Lower leg skin (tissue), 4 donors: ENCODE data around the gene EBF4. TPM values are rescaled to one million over a fixed set of nuclear protein-coding genes. Genes with fewer than 3 reads are reported as not detected.

Experiments
- DNase-seq, 2 donors: peaks; one replicate each; pipeline ENCODE4 v3.0.0-alpha.2; 2019; ENCODE audit warnings: low spot score in 2 of 2
- H3K4me3 ChIP-seq: fragments of 200-600 bp; sonication (generic); 2 replicates; pipeline ENCODE4 v1.5.1; 2017; ENCODE audit warnings: mild to moderate bottlenecking, low read depth; ENCODE audit not compliant: poor library complexity, severe bottlenecking
- POLR2A ChIP-seq, 2 donors: fragments of 450-650 bp; IDR thresholded peaks; one replicate each; pipeline ENCODE4 v1.6.1; 2016 to 2017; ENCODE audit warnings: antibody characterized with exemption in 2 of 2, mild to moderate bottlenecking in 1 of 2, moderate library complexity in 1 of 2
- WGBS, 2 donors: methylation state at CpG; one replicate each; pipeline ENCODE4 v1.1.5; 2018; 5-methylcytosine and 5-hydroxymethylcytosine counted together
- intact Hi-C: fragments of 100-400 bp; cut with DNase I; formaldehyde crosslinking; loops from one replicate; pipeline ENCODE4 v1.15.0; 2023; ENCODE audit warnings: low total_unique reads
- total RNA-seq, 4 donors: library from RNA; depleted of rRNA; stranded (reverse); fragments of >200 nt; gene quantifications; one replicate each; pipeline ENCODE4 v1.1.0, GENCODE V29; 2016
- TF ChIP-seq, protein P1 (sequence below), 3 donors: fragments of 450-650 bp; IDR thresholded peaks; one replicate each; pipeline ENCODE4 v1.5.1; 2016; ENCODE audit warnings: antibody characterized with exemption in 3 of 3, mild to moderate bottlenecking in 3 of 3, moderate library complexity in 2 of 3

EBF4 gene, protein sequence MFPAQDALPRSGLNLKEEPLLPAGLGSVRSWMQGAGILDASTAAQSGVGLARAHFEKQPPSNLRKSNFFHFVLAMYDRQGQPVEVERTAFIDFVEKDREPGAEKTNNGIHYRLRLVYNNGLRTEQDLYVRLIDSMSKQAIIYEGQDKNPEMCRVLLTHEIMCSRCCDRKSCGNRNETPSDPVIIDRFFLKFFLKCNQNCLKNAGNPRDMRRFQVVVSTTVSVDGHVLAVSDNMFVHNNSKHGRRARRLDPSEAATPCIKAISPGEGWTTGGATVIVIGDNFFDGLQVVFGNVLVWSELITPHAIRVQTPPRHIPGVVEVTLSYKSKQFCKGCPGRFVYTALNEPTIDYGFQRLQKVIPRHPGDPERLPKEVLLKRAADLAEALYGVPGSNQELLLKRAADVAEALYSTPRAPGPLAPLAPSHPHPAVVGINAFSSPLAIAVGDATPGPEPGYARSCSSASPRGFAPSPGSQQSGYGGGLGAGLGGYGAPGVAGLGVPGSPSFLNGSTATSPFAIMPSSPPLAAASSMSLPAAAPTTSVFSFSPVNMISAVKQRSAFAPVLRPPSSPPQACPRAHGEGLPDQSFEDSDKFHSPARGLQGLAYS
- total RNA-seq: 1 to 10 TPM; 5.0 to 9.9 (median 7.7) TPM

DNA sequence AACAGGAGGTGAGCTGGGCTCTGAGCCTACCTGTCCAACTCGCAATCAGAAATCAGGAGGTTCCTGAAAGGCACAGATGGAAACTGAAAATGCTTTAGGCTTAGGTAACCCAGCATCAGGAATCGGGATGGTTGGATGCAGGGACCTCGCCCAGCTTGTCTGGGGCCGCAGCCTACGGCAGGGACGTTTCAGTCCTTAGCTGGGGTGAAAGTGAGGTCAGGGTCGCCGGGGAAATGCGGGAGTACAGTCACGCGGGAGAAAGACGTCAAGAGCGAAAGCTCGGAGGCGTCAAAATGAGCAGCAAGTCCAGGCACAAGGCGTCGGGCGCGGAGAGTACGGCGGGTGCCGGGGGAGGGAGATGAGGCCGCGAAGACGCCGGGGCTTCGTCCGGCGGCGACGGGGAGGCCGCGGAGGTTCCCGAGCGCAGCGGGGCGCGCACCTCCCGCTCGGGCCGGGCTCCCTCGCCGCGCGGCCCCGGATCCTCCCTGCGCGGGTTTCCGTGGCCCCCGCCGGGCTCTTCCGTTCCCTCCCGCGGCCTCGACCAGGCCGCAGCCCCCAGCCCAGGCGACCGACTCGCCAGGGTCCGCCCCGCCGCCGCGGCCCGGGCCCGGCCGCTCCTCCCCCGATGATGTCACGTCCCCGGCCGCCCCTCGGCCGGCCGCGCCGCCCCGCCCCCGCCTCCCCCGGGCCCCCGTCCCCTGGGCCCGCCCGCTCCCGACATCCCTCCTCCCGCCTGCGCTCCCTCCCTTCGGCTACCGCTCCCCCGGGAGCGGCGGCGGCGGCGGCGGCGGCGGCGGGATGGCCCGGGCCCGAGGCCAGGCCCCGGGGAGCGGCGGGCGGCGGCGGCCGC is at the start of gene EBF4:
EBF4 (plus strand) TSS at position 745 of the 850 bp plus-strand sequence. CDS start 866 bp downstream, outside the sequence.
- 7 to 10% methylated on average over 24 to 40 of the region's 106 CpGs for WGBS, 2 donors

DNA sequence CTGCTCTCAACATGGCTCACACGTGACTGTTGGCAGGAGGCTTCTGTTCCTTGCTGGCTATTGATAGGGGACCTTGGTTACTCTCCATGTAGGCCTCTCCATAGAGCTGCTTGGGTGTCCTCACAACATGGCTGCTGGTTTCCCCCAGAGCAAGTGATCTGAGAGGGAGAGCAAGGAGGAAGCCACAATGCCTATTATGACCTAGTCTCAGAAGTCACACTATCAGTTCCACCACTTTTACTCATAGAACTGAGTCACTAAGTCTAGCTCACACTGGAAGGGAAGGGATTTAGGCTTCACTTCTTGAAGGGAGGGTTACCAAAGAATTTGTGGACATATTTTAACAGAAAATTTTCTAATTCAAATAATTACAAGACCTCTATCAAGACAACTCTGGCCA is 48.9 kb upstream of the EBF4 start:
- 56 to 94% methylated on average over 1 of the region's 1 CpG for WGBS, 2 donors
- no peak overlapping the region for H3K4me3 ChIP-seq
- TF ChIP-seq, protein P1, sequence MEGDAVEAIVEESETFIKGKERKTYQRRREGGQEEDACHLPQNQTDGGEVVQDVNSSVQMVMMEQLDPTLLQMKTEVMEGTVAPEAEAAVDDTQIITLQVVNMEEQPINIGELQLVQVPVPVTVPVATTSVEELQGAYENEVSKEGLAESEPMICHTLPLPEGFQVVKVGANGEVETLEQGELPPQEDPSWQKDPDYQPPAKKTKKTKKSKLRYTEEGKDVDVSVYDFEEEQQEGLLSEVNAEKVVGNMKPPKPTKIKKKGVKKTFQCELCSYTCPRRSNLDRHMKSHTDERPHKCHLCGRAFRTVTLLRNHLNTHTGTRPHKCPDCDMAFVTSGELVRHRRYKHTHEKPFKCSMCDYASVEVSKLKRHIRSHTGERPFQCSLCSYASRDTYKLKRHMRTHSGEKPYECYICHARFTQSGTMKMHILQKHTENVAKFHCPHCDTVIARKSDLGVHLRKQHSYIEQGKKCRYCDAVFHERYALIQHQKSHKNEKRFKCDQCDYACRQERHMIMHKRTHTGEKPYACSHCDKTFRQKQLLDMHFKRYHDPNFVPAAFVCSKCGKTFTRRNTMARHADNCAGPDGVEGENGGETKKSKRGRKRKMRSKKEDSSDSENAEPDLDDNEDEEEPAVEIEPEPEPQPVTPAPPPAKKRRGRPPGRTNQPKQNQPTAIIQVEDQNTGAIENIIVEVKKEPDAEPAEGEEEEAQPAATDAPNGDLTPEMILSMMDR (IDR thresholded peaks at IDR 0.05): no peak
- no peak for TF ChIP-seq POLR2A (IDR thresholded peaks at IDR 0.05)
- DNase-seq: no peak
- intact Hi-C loops: no loop called here

More for the DNA sequence above, at the start of gene EBF4:
- TF ChIP-seq, protein P1 (IDR thresholded peaks at IDR 0.05): no peak
- no peak for TF ChIP-seq POLR2A (IDR thresholded peaks at IDR 0.05)
- H3K4me3 ChIP-seq: no peak within 1 kb of the TSS
- intact Hi-C loops: no loop called here
- DNase-seq: peak in 1 of 2 donors; percentile 90

DNA sequence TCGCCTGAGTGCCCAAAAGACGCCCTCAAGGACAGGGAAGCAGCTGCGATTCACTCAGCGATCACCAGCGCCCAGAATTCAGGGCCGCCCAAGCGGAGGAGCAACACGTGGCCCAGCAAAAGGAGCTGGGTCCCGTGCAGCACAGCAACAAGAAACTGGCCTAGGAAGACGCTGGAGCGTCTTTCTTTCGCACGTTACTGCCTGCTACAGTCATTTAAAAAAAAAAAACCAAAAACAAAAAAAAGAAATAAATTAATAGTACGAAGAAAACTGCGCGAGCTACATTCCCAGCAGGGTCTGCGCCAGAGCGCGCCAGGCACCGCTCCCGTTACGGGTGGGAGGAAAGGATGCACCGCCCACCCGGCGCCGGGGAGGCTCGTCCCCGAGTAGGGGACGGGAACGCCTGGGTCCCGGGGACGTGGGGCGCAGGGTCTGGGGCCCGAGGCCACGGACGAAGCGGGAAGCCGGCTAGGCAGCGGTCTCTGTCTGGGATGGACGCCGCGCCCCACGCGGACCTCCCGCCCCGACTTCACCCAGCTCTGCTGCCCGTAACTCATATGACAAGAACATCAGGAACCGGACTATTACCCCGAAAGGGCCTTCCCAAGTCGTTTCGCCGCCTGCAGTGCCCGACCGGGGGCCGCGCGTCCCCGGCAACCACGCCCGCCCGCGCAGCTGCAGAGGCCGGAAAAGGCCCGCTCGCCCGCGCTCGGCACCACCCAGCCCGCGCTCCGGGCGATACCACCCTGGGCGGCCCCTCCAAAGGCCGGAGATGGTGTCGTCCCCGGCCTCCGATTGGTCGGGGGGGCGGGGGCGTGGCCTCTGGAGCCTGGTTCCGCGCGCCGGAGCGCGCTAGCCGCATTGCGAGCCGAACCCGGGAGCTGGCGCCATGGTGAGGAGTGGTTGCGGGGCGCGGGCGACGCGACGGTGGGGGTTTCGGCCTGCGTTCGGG is 40.5 kb upstream of the EBF4 start, which contains the start of gene NOP56:
NOP56 (plus strand) TSS at position 861 of the 952 bp plus-strand sequence; CDS start at position 890, 29 bp downstream.
- TF ChIP-seq POLR2A (IDR thresholded peaks at IDR 0.05): no peak
- TF ChIP-seq, protein P1 (IDR thresholded peaks at IDR 0.05): no peak
- intact Hi-C loops: no loop called here
- 0% methylated on average over 38 to 68 of the region's 101 CpGs for WGBS, 2 donors
- peak within 1 kb of the TSS; percentile 74 for H3K4me3 ChIP-seq
- DNase-seq: peak; percentile 86 to 98

DNA sequence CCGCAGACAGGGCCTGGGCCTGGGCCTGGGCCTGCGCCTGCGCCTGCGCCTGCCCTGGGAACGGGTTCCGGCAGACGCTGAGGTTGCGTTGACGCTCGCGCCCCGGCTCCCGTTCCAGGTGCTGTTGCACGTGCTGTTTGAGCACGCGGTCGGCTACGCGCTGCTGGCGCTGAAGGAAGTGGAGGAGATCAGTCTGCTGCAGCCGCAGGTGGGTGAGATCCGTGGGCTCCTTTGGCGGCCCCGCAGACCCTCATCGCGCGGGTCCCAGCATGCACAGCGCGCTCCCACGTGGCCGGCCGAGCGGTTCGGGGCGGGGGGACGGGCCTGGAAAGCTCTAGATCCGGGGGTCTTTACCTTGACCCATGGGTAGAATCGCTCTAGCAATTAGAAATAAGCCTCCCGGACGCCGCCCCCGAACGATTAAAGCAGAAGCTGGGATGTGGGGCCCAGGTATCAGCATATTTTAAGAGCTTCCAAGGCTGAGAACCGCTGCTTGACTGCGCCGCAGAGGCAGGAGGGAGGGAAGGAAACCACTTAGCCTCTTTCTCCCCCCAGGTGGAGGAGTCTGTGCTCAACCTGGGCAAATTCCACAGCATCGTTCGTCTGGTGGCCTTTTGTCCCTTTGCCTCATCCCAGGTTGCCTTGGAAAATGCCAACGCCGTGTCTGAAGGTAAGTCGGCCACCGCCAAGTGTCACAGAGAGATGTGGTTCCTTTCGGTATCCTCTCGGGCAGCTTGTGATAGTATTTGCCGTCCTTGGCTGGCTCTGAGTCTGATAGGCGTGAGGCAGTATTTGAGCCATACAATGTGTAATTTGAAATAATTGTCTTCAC is 39.6 kb upstream of the EBF4 start:
- WGBS, 2 donors: 0 to 2% methylated on average over 30 to 34 of the region's 56 CpGs
- peak overlapping the region; percentile 60 for H3K4me3 ChIP-seq
- peak in 1 of 2 donors; percentile 87 for DNase-seq
- intact Hi-C loops: no loop called here
- TF ChIP-seq, protein P1 (IDR thresholded peaks at IDR 0.05): no peak
- no peak for TF ChIP-seq POLR2A (IDR thresholded peaks at IDR 0.05)
